Endothelial cell (in vitro differentiated cells): Measurements from ENCODE around the gene PARP1. TPM values are rescaled to one million over a fixed set of nuclear protein-coding genes. Genes with fewer than 3 reads are reported as not detected.
A peak's percentile ranks its signal among the peaks of the same experiment; 100 is the strongest.

Source experiments
- DNase-seq: peaks from one replicate; pipeline ENCODE4 v3.0.0; 2021; ENCODE audit warnings: low spot score
- H3K27ac Mint-ChIP-seq: one replicate; pipeline ENCODE4 v1.8.0; 2021; ENCODE audit warnings: mixed read lengths, inconsistent platforms; ENCODE audit not compliant: unreplicated experiment
- H3K27me3 Mint-ChIP-seq: one replicate; pipeline ENCODE4 v1.8.0; 2021; ENCODE audit warnings: mild to moderate bottlenecking, moderate library complexity, mixed read lengths, inconsistent platforms; ENCODE audit not compliant: unreplicated experiment
- H3K36me3 Mint-ChIP-seq: one replicate; pipeline ENCODE4 v1.8.0; 2021; ENCODE audit warnings: mild to moderate bottlenecking, low read depth, mixed read lengths, inconsistent platforms; ENCODE audit not compliant: unreplicated experiment
- H3K4me1 Mint-ChIP-seq: one replicate; pipeline ENCODE4 v1.8.0; 2021; ENCODE audit warnings: mild to moderate bottlenecking, mixed read lengths, inconsistent platforms; ENCODE audit not compliant: unreplicated experiment
- H3K4me3 Mint-ChIP-seq: one replicate; pipeline ENCODE4 v1.8.0; 2021; ENCODE audit warnings: mild to moderate bottlenecking, mixed read lengths, inconsistent platforms; ENCODE audit not compliant: unreplicated experiment
- H3K9me3 Mint-ChIP-seq: one replicate; pipeline ENCODE4 v1.8.0; 2021; ENCODE audit warnings: mixed read lengths, inconsistent platforms; ENCODE audit not compliant: unreplicated experiment
- CTCF ChIP-seq: fragments of 200-600 bp; sonication (generic); IDR thresholded peaks from one replicate; pipeline ENCODE4 v1.5.0; 2021; ENCODE audit warnings: antibody characterized with exemption; ENCODE audit not compliant: unreplicated experiment
- total RNA-seq: library from RNA; stranded (reverse); fragmentation: NEBNext Ultra II Directional; extraction: Animal tissue kit (Norgen Biotek cat#: 25700); gene quantifications from one replicate; pipeline ENCODE4 v1.2.1, GENCODE V29; 2021; ENCODE audit not compliant: unreplicated experiment

The PARP1 gene
- total RNA-seq, 1 donor from 2014 or later = 131 TPM

- Mint-ChIP-seq H3K36me3 (peaks cover 41% of the 10 kb centered on the region), H3K27ac (no peak overlapping the region), H3K4me1 (no peaks in the 10 kb centered on the region), H3K9me3 (no peaks in the 10 kb centered on the region), H3K4me3 (no peak overlapping the region), H3K27me3 (no peaks in the 10 kb centered on the region)
- no peak for TF ChIP-seq CTCF
- DNase-seq = no peak
Observed at GRCh38 chr1:226371027-226371694, 36.7 kb downstream of the PARP1 start.

GRCh38 chr1:226370144-226370923 is 37.6 kb downstream of the PARP1 start:
- Mint-ChIP-seq H3K27me3 (no peaks in the 10 kb centered on the region), H3K4me3 (no peak overlapping the region), H3K9me3 (no peaks in the 10 kb centered on the region), H3K27ac (peak overlapping the region; percentile 22), H3K36me3 (peaks cover 41% of the 10 kb centered on the region), H3K4me1 (no peaks in the 10 kb centered on the region)
- DNase-seq = no peak
- TF ChIP-seq CTCF = no peak

- no peak for DNase-seq
- H3K4me1 Mint-ChIP-seq = no peaks in the 10 kb centered on the region
- no peaks in the 10 kb centered on the region for H3K9me3 Mint-ChIP-seq
- no peaks in the 10 kb centered on the region for H3K27me3 Mint-ChIP-seq
- no peak for TF ChIP-seq CTCF
- H3K4me3 Mint-ChIP-seq = no peak overlapping the region
- H3K36me3 Mint-ChIP-seq = peaks cover 34% of the 10 kb centered on the region
- no peak overlapping the region for H3K27ac Mint-ChIP-seq
Observed at GRCh38 chr1:226369110-226369509, 38.8 kb downstream of the PARP1 start.

GRCh38 chr1:226366290-226366689 is 41.6 kb downstream of the PARP1 start:
- H3K9me3 Mint-ChIP-seq = no peaks in the 10 kb centered on the region
- no peak for DNase-seq
- no peak overlapping the region for H3K27ac Mint-ChIP-seq
- peaks cover 43% of the 10 kb centered on the region for H3K36me3 Mint-ChIP-seq
- no peak for TF ChIP-seq CTCF
- H3K4me1 Mint-ChIP-seq = no peaks in the 10 kb centered on the region
- no peaks in the 10 kb centered on the region for H3K27me3 Mint-ChIP-seq
- H3K4me3 Mint-ChIP-seq = no peak overlapping the region

GRCh38 chr1:226365831-226366231 is 42.1 kb downstream of the PARP1 start:
- Mint-ChIP-seq H3K36me3 (peaks cover 42% of the 10 kb centered on the region), H3K27ac (no peak overlapping the region), H3K9me3 (no peaks in the 10 kb centered on the region), H3K4me1 (no peaks in the 10 kb centered on the region), H3K27me3 (no peaks in the 10 kb centered on the region), H3K4me3 (peak overlapping the region; percentile 15)
- TF ChIP-seq CTCF = no peak
- DNase-seq = no peak
